Caco-2 (cell line): Measurements from ENCODE around the gene PSORS1C1. TPM values are rescaled to one million over a fixed set of nuclear protein-coding genes. Genes with fewer than 3 reads are reported as not detected.
A peak's percentile ranks its signal among the peaks of the same experiment; 100 is the strongest.

Source experiments
- BruUV-seq: library from RNA; stranded (reverse); fragments of 400-500 nt; replicated peaks from 2 replicates; lab custom pipeline; 2021; lab: Mats Ljungman, UMichigan
- CTCF ChIA-PET: fragments of 300-600 bp; sonication (Branson Sonifier 250); formaldehyde crosslinking; loops from one replicate; lab custom pipeline; 2022; ENCODE audit warnings: antibody characterized with exemption; lab: Charles Lee
- POLR2A ChIA-PET: fragments of 300-600 bp; sonication (Branson Sonifier 250); formaldehyde crosslinking; loops from one replicate; lab custom pipeline; 2022; ENCODE audit warnings: antibody characterized with exemption; lab: Charles Lee
- DNase-seq, 2 experiments: peaks; one replicate each; pipeline versions ENCODE4 v3.0.0 to v3.0.0-alpha.2; 2020 to 2022
- H3K27me3 ChIP-seq: replicated peaks from 2 replicates; pipeline ENCODE4 v1.6.0; 2011; ENCODE audit warnings: low read length; ENCODE audit not compliant: control insufficient read depth, insufficient read depth
- H3K36me3 ChIP-seq: 2 replicates; pipeline ENCODE4 v1.5.1; 2011; ENCODE audit warnings: low read length; ENCODE audit not compliant: control insufficient read depth, insufficient read depth
- H3K4me1 ChIP-seq: fragments of 250-450 bp; sonication (Bioruptor Pico); 2 replicates; pipeline ENCODE4 v1.5.1; 2020; ENCODE audit warnings: mild to moderate bottlenecking
- H3K4me3 ChIP-seq: 2 replicates; pipeline ENCODE4 v1.5.1; 2011; ENCODE audit warnings: low read depth, mild to moderate bottlenecking, control low read depth, low read length
- H3K9me3 ChIP-seq: fragments of 250-450 bp; sonication (Bioruptor Pico); 2 replicates; pipeline ENCODE4 v1.5.1; 2020; ENCODE audit warnings: mild to moderate bottlenecking, moderate library complexity
- H3K27ac Mint-ChIP-seq: one replicate; pipeline ENCODE4 v1.8.0; 2022; ENCODE audit warnings: mixed read lengths; ENCODE audit not compliant: unreplicated experiment
- H3K27me3 Mint-ChIP-seq: one replicate; pipeline ENCODE4 v1.8.0; 2022; ENCODE audit warnings: mixed read lengths; ENCODE audit not compliant: insufficient read depth, unreplicated experiment
- H3K36me3 Mint-ChIP-seq: one replicate; pipeline ENCODE4 v1.8.0; 2022; ENCODE audit warnings: mild to moderate bottlenecking, mixed read lengths; ENCODE audit not compliant: insufficient read depth, unreplicated experiment
- H3K4me1 Mint-ChIP-seq: one replicate; pipeline ENCODE4 v1.8.0; 2022; ENCODE audit warnings: low read depth, mixed read lengths; ENCODE audit not compliant: unreplicated experiment
- H3K4me3 Mint-ChIP-seq: one replicate; pipeline ENCODE4 v1.8.0; 2022; ENCODE audit warnings: mild to moderate bottlenecking, moderate library complexity, mixed read lengths; ENCODE audit not compliant: unreplicated experiment
- H3K9me3 Mint-ChIP-seq: one replicate; pipeline ENCODE4 v1.8.0; 2022; ENCODE audit warnings: mixed read lengths; ENCODE audit not compliant: unreplicated experiment
- CTCF ChIP-seq, 2 experiments: fragments of 200-600 bp in 1 of 2; IDR thresholded peaks; 1 replicate in 1 of 2; 2 replicates in 1 of 2; pipeline versions ENCODE4 v1.5.1 to v1.8.0; 2011 to 2022; ENCODE audit warnings: antibody characterized with exemption in 1 of 2, control low read depth in 1 of 2, inconsistent platforms in 1 of 2, low read depth in 1 of 2, low read length in 1 of 2, mild to moderate bottlenecking in 1 of 2, moderate library complexity in 1 of 2; ENCODE audit not compliant: insufficient read depth in 1 of 2, severe bottlenecking in 1 of 2, unreplicated experiment in 1 of 2
- intact Hi-C: fragments of 100-400 bp; cut with micrococcal nuclease; formaldehyde crosslinking; loops from one replicate; pipeline ENCODE4 v1.10.0; 2022; ENCODE audit not compliant: unreplicated experiment
- total RNA-seq: library from RNA; stranded (reverse); gene quantifications from 2 replicates; pipeline ENCODE4 v1.2.3, GENCODE V29; 2022

The PSORS1C1 gene
- total RNA-seq, 1 experiment from 2014 or later = 0.75 TPM

- H3K36me3 ChIP-seq = no peaks in the 10 kb centered on the region
- intact Hi-C loops = no loop called here
- H3K4me3 Mint-ChIP-seq = no peak overlapping the region
- no peaks in the 10 kb centered on the region for H3K9me3 ChIP-seq
- no peak overlapping the region for H3K27ac Mint-ChIP-seq
- CTCF ChIA-PET = interaction anchor here (0.7 to 1.7 kb wide), 5 partner anchors 13 to 185 kb away, joined by 3 to 10 read pairs (median 3); partner anchors contain the start of gene GTF2H4
- no TSS peak for BruUV-seq
- no peak overlapping the region for H3K4me3 ChIP-seq
- H3K4me1 ChIP-seq = peaks cover 13% of the 10 kb centered on the region
- peak in 1 of 2 experiments; percentile 24 for DNase-seq
- H3K36me3 Mint-ChIP-seq = no peaks in the 10 kb centered on the region
- no peak for TF ChIP-seq CTCF (IDR thresholded peaks at IDR 0.05; ENCODE audit: insufficient read depth in 1 of 2, low read depth in 1 of 2, low read length in 1 of 2, severe bottlenecking in 1 of 2, unreplicated experiment in 1 of 2)
- H3K9me3 Mint-ChIP-seq = no peaks in the 10 kb centered on the region
- no peaks in the 10 kb centered on the region for H3K27me3 Mint-ChIP-seq
- peaks cover 14% of the 10 kb centered on the region for H3K4me1 Mint-ChIP-seq
- POLR2A ChIA-PET = interaction anchor here (0.6 kb wide), 1 partner anchor 32 kb away, joined by 3 read pairs; no protein-coding TSS in a partner anchor
- H3K27me3 ChIP-seq = no peaks in the 10 kb centered on the region
Observed at GRCh38 chr6:31092769-31093505, 21.7 kb upstream of the PSORS1C1 start.

- H3K4me3 ChIP-seq = no peak overlapping the region
- peaks cover 13% of the 10 kb centered on the region for H3K4me1 ChIP-seq
- no peaks in the 10 kb centered on the region for H3K36me3 ChIP-seq
- Mint-ChIP-seq H3K27me3 (no peaks in the 10 kb centered on the region), H3K27ac (no peak overlapping the region), H3K4me1 (peaks cover 14% of the 10 kb centered on the region), H3K36me3 (no peaks in the 10 kb centered on the region), H3K9me3 (no peaks in the 10 kb centered on the region), H3K4me3 (no peak overlapping the region)
- ChIA-PET CTCF (interaction anchor here (1.0 to 1.1 kb wide), 2 partner anchors 24 to 35 kb away, joined by 3 to 4 read pairs; no protein-coding TSS in a partner anchor), POLR2A (no interaction called here)
- no peak for TF ChIP-seq CTCF (IDR thresholded peaks at IDR 0.05; ENCODE audit: insufficient read depth in 1 of 2, low read depth in 1 of 2, low read length in 1 of 2, severe bottlenecking in 1 of 2, unreplicated experiment in 1 of 2)
- no TSS peak for BruUV-seq
- intact Hi-C loops = no loop called here
- no peak for DNase-seq
- no peaks in the 10 kb centered on the region for H3K9me3 ChIP-seq
- no peaks in the 10 kb centered on the region for H3K27me3 ChIP-seq
Observed at GRCh38 chr6:31094389-31094881, 20.2 kb upstream of the PSORS1C1 start.

GRCh38 chr6:31096215-31096614, 18.4 kb upstream of the PSORS1C1 start:
- no peak for DNase-seq
- intact Hi-C loops = no loop called here
- H3K36me3 Mint-ChIP-seq = no peaks in the 10 kb centered on the region
- H3K4me3 Mint-ChIP-seq = no peak overlapping the region
- no peak overlapping the region for H3K27ac Mint-ChIP-seq
- no peaks in the 10 kb centered on the region for H3K27me3 ChIP-seq
- no peak for TF ChIP-seq CTCF (IDR thresholded peaks at IDR 0.05; ENCODE audit: insufficient read depth in 1 of 2, low read depth in 1 of 2, low read length in 1 of 2, severe bottlenecking in 1 of 2, unreplicated experiment in 1 of 2)
- peaks cover 14% of the 10 kb centered on the region for H3K4me1 Mint-ChIP-seq
- POLR2A ChIA-PET = no interaction called here
- CTCF ChIA-PET = no interaction called here
- H3K27me3 Mint-ChIP-seq = no peaks in the 10 kb centered on the region
- no peaks in the 10 kb centered on the region for H3K9me3 ChIP-seq
- no peak overlapping the region for H3K4me3 ChIP-seq
- no TSS peak for BruUV-seq
- H3K4me1 ChIP-seq = peaks cover 13% of the 10 kb centered on the region
- H3K9me3 Mint-ChIP-seq = no peaks in the 10 kb centered on the region
- no peaks in the 10 kb centered on the region for H3K36me3 ChIP-seq
